Eye (tissue), 1 donor: ENCODE measurements around the gene RALGAPA2.

Experiments used
- DNase-seq: peaks from one replicate; pipeline ENCODE4 v3.0.0-alpha.2; 2015

The RALGAPA2 gene

DNA sequence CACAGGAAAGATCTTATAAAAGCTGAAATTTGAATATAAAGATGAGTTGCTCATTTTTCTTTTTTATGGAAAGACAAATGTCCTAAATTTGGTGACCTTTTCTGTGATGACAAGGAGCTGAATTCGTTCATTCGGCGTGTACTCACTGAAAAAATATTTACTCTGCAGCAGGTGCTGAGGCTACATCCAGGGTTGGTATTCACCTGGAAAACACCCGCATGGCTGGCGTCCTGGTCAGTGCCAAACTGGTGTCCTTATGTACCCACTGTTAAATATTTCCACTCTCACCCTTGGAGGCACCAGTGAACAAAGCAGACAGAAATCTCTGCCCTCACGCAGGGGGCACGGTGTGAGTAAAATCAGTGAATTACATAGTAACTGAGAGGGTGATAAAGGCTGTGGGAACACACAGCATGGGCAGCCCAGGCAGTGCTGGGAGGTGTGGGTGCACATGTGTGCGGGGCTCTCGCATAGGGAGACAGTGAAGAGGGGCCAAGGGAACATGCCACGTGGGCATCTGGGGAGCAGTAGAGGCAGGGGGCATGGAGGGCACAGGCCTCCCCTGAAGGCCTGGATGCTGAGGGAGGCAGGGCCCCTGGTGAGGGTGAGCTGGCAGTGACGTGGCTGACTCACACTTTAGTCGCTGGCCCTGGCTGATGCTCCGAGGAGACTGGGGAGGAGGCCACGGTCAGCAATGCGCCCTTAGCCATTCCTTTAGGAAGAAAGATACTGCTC, 254.9 kb downstream of the RALGAPA2 start:
- DNase-seq, result no peak

DNA sequence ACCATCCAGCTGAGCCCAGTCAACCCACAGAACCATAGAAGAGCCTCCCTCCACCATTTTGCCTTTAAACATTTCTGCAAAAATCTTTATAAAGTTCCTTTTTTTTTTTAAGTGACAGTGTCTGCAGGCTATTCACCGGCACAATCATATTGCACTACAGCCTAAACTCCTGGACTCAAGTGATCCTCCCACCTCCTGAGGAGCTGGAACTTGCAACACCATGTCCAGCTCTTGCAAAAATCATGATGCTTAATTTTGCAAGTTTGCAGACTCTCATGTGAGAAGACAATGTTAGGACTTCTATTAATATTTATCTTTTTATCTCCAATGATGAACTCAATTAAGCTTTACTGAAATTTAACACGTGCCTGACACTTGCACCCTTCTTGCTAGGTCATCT, 255.7 kb downstream of the RALGAPA2 start:
- DNase-seq, result no peak

DNA sequence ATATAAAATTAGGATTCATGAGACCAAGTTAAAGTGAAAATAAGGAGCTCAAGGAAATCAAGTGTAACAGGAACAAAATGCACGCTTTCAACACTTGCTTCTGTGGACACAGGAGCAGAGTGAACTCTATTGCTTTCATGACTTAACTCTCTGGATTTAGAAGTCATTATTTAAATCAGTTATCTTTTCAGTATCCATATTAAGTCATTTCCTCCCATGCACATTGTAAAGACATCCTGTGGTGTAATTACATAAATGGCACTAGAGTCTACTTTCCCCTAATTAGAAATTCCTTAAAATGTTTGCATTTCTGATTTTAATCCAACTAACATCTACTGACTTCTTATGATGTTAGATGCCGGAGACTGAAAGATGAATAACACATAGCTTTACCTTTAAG, 256.5 kb downstream of the RALGAPA2 start:
- no peak for DNase-seq

DNA sequence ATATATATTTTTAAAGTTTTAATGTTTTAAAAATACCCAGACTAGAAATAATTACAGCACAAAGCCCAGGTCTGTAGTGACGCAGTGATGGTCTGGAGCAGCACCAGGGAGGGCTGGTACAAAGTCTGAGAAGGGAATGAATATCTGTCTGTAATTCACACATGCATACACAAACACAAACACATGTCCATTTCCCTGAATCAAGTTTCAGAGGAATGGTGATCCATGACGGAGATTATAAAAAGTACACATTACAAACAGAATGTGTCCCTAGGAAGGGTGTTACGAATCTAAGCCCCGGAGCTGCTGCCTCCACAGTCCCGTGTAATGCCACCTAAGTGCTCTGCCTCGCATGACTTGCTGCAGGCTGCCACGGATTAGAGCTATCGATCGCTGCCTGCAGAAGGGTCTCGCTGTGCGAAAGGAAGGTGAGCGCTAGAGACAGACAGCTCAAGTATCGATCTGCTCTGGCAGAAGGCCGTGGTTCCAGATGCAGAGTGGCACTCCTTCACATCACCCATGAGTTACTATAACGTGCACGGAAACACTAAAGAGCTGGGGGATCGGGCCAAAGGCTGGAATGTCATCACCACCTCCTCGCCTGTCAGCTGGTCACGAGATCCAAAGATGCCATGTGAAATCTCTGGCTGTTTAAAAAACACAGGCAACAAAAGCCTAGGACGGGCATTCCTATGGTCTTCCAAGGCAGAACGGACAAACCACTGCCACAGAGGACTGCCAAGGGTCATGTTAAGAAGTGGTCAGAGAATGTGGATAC, 257.4 kb downstream of the RALGAPA2 start:
- DNase-seq, result peak; percentile 90

DNA sequence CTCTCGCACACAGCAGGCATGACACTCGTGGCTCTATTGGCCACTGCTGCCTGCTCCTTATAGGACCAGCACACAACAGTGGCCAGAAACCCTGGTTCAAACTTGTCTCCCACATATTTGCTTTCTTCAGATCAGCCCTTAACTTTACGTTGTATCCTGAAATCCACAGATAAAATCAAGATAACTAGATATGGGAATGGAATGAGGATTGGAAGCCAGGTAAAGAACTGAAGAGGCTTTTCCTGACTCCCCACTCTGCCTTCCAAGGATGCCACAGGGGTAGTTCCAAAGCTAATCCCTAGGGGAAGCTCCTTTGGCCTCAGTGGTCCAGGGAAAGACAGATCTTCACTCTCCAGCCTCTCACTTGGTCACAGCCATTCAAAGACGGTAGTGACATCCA, 258.1 kb downstream of the RALGAPA2 start:
- peak; percentile 42 for DNase-seq

DNA sequence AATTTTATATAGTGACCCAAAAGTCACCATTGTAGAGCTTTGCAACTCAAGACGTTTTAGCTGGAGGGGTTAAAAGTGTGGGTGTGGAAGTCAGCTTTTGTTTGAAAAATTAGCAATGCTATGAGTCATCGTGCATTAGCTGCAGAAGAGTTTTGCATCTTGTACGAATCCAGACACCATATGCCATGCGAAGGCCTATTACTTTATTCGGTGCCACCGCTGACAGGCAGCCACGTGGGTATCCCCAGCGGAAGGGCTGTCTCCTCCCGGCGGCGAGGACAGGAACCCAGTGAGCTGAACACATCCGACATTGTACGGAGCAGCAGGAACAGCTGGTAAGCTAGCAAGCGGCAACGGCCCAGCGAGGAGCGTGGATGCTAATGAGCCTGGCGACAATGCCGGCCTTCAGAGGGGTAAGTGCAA, 260.2 kb downstream of the RALGAPA2 start:
- peak; percentile 94 for DNase-seq

DNA sequence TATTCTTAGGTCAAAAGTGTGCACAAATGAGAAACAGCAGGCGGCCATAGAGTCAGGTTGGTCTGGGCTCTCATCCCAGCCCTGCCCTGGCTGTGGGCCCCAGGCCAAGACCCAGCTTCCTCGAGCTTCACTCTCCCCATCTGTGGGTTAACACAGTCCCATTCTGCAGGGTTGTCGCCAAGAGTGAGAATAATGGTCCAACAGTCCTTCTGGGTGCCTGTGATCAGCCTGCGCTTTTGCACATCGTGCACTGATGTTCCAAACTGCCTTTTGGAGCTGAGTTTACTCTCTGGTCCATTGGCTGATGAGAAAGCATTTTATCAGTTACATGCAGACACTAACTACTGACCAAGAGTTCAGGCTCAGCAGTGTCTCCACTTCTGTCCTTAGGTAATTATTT, 261.9 kb downstream of the RALGAPA2 start:
- no peak for DNase-seq

DNA sequence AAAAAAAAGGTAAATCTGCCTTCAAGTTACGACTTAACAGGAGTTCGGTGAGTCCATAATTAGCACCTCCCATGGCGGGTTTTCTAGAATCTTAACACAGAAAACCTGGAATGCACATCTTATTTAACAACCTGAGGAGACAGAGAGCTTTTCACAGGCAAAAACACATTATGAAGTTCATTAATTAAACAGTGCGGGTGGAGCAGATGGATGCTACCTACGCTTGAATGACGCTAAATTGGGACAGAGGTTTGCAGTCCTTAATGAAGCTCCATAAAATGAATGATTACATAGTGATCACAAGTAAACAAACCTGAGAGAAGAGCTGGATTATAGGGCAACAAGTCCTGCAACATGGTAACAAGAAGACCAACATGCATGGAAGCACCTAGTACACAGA, 263.6 kb downstream of the RALGAPA2 start:
- DNase-seq, result peak; percentile 75

DNA sequence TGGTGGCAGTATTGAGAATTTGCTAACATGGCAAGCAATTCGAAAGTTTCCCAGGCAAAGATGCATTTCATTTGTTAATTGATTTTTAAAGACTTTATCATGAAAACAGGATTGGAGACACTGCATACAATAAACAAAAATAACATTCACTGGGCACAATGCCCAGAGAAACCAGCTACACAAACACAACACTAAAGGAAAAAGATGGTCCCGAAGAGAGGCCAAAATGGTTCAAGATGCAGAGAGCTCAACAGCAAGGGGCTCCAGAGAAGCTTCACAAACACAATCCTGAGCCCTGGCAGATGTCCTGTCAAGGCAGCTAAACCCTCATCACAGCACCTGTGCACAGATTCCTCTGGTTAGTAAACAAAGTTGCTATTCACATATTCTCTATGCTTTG, 265.2 kb downstream of the RALGAPA2 start:
- no peak for DNase-seq

DNA sequence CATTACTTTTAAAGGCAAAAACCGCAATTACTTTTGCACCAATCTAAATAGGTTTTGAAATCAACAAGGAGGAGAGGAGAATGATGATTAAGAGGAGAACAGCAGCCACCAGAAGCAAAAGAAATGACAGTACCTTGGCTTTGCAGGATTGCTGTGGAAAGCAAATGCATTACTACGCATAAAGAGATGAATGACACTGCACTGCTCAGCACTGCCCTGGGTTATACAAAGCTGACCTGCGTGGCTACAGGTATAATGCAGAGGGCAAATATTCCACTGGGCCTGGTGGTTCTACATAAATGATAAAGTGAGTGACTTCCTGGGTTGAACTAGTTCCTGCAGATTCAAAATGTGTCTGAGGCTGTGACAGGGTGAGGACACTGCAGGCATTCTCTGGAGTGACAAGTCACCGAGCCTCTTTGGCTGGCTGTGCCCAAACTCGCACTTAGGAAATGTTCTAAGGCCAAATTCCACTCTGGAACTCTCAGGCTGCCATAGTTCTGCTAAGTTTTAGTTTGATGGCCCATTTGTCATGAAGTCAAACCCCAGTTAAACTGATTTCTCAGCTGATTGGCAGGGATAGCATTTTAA, 265.9 kb downstream of the RALGAPA2 start:
- DNase-seq, result no peak

DNA sequence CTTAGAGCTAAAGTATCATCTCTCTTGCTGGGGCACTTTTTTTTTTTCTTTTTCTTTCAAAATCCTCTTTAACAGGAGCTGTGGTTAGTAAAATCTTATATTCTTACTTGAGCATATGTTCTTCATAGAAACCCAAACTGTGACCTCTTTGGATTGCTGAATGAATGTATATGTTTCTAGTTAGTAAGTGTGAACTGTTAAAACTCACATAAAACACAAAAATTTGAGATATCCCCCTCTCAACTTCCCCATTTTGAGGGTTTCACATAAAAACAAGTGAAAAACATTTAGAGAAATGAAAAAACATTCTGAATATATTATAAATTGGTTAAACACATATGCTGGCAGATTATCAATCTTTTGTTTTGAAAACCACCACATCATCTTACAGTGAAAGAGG, 266.4 kb downstream of the RALGAPA2 start:
- no peak for DNase-seq

DNA sequence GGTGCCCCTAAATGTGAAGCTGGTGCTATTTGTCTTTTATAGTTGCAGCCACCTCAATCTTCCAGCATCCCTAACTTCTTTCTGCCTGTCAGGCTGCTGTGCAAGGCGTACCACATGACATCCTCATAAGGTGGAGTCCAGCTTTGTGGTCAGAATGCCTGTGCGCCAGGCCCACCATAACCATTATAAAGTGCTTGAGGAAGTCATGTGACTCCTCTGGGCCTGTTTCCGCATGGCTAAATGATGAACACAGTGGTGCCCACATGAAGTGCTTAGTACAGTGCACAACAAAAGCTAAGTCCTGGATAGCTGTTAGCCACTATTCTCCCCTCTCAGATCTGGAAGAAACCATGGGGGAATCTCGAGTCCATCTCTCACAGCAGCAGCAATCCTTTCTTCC, 268.9 kb downstream of the RALGAPA2 start:
- DNase-seq, result no peak

DNA sequence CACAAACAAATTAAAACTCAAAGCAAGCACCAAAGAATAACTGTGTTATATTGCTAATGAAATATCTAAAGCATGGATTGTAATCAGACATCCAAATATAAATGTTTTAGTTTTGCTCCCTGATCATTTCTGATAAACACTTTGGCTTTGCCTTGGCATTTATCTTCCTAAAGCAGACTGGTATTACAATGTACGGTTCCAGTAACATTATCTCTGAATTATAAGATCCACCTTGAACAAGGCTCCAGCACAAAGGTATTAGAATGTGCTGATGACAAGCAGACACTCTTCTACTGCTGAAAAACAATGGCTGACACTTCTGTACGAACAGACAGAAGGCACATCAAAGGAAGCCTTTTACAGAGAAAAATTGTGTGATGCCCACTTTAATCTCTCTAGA, 270.0 kb downstream of the RALGAPA2 start:
- DNase-seq, result no peak

DNA sequence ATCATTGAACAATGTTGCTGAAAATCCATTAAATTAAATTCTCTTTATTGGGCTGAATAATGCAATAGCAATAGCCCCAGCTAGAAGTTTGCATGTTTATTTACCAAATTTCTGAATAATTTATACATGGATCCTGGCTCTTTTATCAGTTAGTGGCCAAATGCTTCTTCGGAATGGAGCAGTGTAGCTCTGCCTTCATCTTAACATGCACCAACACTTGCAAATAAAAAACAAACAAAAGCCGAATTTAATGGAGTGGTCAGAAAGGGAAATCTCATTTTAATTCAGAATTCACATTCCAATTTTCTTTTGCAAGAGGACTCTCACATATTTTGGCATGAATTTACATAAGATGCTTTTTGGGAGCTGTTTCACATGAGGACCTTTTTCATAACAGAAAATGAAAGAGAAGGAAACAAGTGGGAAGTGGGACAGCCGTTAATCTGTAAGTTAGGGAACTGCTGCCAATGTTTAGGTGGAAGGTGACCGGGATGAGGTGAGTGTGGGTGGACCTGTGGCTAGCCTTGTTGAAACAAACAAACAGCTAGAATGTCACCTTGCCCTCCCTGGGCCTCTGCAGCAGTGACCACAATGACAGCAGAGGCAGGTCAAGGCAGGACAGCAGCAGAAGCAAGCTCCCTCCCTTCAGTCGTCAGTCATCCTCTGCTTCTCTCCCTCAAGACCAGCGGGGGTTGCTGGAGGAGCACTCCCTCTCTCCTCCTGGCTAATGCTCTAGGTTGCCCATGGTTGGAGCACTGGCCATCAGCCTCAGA, 271.4 kb downstream of the RALGAPA2 start:
- DNase-seq, result no peak

DNA sequence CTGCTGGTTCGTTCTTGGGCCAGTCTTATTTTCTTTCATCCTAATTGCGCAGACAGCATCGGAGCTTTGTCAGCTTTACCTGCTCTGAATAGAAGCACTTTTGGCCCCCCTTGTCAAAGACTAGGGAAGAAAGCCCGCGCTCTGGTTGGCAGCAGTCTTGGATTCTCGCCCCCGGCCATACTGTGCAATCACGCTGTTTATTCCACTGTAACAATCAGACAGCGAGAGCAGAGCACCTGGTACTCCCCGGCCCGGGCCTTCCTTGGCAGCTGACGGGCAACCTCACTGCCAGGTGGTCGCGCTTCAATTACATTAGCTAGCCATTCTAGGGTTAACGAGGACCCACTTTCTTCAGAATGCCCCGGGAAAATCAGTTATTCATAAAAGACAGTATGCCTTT, 272.0 kb downstream of the RALGAPA2 start:
- peak; percentile 46 for DNase-seq

DNA sequence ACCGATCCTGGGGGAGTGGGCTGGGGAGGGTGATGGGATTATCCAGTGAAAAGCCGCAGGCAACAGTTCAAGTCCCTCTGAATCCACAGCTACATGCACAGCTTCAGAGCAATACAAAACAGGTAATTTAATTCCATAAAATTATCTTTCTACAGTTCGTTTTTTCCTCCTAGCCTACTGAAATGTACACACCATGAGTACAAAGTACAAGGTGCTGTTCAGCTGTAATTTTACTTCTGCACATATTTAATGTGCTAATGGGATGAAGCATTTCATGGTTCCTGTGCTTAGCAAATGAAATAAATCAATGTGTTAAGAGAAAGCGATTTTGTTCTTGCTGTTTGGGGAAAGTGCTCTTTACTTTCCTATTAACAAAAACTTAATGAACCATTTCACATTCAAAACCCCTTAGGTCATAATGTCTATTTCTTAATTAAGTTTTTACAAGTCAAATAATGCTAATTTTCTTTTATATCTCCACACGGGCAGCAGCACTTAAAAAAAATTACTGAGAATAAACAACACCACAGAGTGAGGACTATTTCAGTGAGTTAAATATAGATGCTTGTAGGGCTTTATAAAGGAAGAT, 272.7 kb downstream of the RALGAPA2 start:
- no peak for DNase-seq

DNA sequence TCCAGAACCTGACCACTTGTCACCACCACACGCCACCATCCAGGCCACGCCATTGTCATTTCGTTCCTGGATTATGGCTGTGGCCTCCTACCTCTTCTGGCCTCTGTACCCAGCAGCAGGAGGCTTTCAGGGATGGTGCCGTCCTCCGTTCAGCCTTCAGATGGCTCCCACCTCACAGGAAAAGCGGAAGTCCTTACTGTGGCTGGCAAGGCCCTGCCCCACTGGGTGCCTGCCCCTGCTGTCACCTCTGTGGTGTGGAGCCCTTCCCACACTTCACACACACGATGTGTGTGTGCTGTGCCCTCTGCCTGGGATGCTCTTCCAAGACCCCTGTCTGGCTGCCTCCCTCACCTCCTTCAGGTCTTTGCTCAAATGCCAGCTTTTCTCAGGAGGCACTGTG, 275.1 kb downstream of the RALGAPA2 start:
- no peak for DNase-seq

DNA sequence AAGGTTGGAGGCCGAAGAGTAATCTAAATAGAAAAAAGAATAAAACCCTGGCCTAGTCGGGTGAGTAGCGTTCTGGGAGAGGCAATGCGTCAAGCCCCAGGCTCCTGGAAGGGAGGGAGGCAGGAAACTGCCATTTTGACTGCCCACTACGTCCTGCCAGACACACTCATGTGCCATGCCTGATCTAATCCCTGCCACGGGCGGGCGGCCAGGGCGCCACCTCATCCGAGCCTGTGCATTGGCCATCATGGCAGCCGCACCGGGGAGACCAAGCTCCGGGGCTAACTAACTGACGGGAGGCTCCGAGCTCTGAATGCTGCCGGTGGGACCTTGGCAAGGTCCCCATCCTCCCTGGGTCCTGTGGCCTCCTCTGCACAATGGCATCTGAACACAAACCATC, 275.8 kb downstream of the RALGAPA2 start:
- no peak for DNase-seq

DNA sequence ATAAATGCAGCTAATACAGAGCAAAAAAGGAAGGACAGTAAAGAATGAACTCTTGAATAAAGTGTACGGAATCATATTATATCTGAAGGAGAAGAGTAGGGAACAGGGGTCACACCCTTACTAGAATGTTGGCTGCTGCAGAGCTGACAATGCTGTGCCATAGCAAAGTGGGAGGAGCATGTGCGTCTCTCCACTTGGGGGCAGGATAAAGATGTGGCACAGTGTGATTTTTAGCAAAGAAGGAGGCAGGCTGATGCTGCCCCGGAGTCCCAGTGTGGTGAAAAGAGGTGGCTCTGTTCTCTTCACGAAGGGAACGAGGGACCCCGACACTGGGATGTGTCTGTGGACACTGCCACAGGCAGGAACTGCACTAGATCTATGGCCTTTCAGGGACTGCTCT, 277.0 kb downstream of the RALGAPA2 start:
- no peak for DNase-seq

DNA sequence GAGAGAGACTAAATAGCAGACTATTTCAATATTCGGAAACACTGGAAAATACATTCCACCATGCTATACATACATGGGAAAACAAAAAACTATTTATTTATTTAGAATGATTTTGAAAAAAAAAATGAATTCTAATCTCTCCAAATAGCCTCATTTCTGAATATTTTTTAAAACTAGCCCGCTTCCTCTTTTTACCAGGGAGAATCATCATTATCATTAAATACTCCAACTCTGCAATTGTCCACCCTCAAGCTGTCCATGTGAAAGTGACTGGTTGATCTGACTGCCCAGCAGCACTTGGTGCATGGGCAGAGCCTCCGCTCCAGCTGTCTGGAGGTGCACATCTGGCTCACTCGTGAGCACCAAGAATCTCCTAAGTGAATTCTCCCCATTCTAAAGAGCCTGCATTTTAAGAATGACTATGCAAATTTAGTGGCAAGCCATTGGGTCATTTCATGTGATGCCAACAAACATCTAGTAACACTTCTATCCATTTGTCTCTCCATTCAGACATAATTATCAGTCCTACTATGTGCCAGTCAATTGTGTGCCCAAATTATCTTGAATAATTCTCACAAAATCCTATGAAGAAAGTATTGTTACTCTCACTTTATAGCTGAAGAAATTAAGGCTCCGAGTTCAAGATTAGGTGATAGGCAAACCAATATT, 279.7 kb downstream of the RALGAPA2 start:
- no peak for DNase-seq

DNA sequence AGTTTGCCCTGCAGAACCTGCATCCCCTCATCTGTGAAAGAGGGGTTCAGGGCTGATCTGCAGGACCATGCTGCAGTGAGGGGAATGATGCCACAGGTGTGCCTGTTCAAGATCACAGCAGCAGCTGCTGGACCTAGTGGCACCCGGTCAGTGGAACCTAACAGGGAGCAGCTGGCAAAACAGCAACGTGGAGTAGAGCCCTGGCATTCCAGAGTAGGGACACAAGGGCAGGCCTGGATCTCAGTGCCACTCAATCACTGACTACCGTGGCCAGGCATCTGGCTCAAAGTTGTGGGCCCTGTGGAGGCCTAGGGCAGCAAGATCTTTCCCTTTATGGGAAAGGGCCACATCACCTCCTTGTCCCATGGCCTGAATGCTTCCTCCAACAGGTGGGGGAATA, 282.4 kb downstream of the RALGAPA2 start:
- DNase-seq, result no peak

DNA sequence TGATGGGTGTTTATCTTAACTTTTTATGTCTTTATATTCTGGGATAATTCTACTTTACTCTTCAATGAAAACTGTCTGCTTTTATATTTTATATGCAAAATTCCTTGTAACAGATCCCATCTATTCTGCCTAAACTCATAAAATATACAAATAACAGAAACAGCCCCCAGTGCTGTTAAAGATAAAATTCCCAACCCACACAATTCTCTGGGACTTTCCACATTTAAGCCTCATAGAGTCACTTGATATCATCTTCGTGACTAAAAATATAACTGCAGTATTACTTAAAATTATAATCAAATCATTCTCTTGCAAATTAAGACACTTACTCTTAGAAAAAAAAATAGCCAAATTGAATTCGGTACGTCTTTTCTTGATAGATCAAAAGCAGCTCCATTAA, 284.4 kb downstream of the RALGAPA2 start:
- DNase-seq, result no peak
